D721Med (cell line): ENCODE measurements around the gene ITGA11.

Experiments used
- DNase-seq: peaks from one replicate; pipeline ENCODE4 v3.0.0; 2011; ENCODE audit warnings: low spot score; ENCODE audit not compliant: insufficient read length
- FAIRE-seq: peaks from 2 replicates; lab custom pipeline; 2011; peaks lifted over from hg19 to GRCh38; lab: Jason Lieb, UNC
- CTCF ChIP-seq: IDR thresholded peaks from 2 replicates; pipeline ENCODE4 v1.5.1; 2012; ENCODE audit warnings: mild to moderate bottlenecking, control low read depth; ENCODE audit not compliant: insufficient read depth; ENCODE audit errors: missing control alignments

Gene ITGA11

DNA sequence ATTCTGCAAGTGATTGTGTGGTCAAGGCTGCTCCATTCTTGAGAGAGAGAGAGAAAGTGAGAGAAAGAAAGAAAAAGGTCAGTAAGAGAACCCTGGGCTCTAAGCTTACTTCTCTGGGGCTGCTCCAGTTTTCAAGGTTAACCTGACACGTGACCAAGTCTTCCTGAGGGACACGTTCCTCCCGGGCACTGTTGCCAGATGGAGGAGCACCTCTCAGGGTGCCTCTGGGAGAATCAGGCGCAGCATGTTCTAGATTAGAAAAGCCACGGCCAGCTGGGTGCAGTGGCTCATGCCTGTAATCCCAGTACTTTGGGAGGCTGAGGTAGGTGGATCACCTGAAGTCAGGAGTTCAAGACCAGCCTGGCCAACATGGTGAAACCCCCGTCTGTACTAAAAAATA, 60.8 kb downstream of the ITGA11 start:
- no peak for TF ChIP-seq CTCF
- no peak for FAIRE-seq

DNA sequence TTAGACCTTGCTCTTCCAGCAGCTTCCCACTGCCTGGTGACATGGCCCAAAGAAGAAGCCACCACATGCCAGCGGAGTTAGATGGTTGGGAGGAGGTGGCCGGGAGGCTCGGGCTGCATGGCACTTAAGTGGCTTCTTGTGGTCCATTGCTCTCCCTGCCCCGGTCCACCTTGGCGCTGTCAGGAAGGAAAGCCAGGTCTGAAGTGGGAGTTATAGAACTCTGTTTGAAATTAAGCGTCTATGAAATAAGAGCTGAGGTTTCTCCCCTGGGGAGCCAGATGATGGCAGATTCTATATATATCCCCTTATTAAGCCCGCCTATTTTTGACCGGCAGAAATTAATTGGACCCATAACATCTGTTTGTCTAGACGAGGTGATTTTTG, 61.2 kb downstream of the ITGA11 start:
- no peak for FAIRE-seq
- TF ChIP-seq CTCF: no peak
- no peak for DNase-seq

More for the DNA sequence above, 60.8 kb downstream of the ITGA11 start:
- no peak for DNase-seq

DNA sequence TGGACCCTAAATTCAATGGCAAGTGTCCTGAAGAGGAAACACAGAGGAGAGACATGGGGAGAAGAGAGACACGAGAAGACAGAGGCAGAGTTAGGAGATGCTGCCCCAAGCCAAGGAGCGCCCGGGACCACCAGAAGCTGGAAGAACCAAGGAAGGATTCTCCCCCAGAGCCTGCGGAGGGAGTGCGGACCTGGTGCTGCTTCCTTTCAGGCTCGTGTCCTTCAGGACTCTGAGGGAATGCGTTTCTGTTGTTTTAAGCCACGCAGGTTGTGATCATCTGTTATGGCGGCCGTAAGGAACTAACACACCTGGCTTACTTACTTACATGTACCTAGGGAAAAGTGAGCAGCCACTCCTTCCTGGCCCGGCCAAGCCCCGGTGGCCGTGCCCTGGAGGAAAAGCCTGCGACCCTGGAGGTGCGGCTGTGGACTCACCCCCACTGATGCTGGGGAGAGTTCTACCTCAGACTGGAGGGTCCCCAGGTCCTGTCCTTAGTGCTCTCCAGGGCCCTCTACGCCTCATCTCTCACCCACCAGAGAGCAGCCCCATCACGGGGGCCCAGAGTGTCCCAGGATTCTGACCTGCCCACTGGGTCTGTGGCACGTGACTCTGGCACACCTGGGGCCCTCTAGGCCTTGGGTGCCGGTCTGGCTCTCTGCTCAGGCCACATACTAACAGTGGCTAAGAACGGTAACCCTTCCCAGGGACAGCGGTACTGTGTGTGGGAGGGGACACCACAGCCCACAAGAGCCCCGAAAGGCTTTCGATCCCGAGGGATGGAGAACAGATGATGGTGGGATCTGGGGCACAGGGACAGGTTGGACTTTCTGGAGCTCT, 61.8 kb downstream of the ITGA11 start:
- FAIRE-seq (no peak), DNase-seq (no peak)
- no peak for TF ChIP-seq CTCF

- FAIRE-seq (no peak), DNase-seq (no peak)
- TF ChIP-seq CTCF: no peak
Measured at GRCh38 chr15:68368731-68369435, 63.1 kb downstream of the ITGA11 start.

DNA sequence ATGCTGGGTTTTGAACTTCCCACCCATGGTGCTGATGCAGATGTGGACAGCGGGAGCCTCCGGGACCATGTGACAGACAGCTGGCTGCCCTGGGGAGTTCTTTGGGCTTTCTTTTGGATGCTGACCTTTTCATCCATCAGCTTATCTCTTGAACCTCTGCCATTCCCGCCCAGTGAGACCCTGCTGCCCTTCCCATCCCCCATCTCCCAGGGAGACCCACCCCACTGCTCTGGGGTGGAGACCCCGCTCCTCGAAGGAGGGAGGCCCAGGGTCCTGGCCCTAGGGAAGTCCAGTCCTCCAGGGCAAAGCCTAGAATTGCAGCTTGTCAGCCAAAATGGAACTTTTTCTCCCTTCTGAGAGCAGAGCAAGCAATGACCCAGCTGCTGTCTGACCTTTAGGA, 64.0 kb downstream of the ITGA11 start:
- FAIRE-seq (no peak), DNase-seq (no peak)
- TF ChIP-seq CTCF: no peak

DNA sequence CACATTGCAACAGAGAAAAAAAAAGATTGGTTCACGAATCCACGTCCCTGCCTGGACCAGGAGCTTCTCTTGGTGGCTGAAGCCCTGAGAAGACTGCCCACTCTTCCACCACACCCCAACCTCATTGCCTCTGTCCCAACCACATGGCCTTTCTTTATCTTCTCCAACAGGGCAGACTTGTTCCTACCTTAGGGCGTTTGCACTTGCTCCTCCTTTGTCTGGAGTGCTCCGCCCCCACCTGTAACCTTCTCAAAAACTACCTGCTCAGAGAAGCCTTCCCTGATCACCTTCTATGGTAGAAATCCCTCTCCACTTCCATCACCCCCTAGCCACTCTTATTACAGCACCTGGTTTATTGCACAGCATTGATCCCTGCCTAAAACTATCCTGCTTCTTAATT, 64.7 kb downstream of the ITGA11 start:
- FAIRE-seq (no peak), DNase-seq (no peak)
- no peak for TF ChIP-seq CTCF

DNA sequence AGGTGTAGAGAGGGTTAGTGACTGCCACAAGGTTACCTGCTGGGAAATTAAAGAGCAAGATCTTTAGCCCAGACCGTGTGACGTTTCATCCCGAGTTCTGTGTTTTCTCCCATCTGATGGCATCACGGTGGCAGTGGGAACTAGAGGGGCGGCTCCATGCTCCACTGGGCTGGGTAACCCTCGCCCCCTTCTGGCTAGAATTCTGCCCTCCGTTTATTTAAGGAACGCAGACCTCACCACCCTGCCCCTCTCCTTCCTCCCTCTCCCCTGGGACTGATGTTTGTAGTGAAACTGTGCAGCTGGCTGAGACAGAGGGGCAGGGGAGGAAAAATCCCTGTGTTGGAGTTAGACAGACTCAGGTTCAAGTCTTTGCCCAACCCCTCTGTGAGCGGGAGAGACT, 65.6 kb downstream of the ITGA11 start:
- FAIRE-seq (no peak), DNase-seq (no peak)
- peak; percentile 9 for TF ChIP-seq CTCF
